ENCODE data around the gene LRRC17.

GRCh38 chr7:102944241-102944640 lies 31.4 kb downstream of the LRRC17 start:
- TF ChIP-seq CTCF (IDR thresholded peaks at IDR 0.05 in 2 of 3, conservative IDR thresholded peaks at IDR 0.05 in 1 of 3; ENCODE audit: borderline replicate concordance in 1 of 3, insufficient read depth in 1 of 3, low read depth in 2 of 3, low read length in 2 of 3) (no peak), SP1 (IDR thresholded peaks at IDR 0.05; ENCODE audit: low read depth) (no peak), EZH2phosphoT487 (IDR thresholded peaks at IDR 0.05; ENCODE audit: borderline replicate concordance) (no peak), POLR2A (IDR thresholded peaks at IDR 0.05; ENCODE audit: borderline replicate concordance, extremely low read depth, insufficient read depth, insufficient read length) (no peak), JUND (IDR thresholded peaks at IDR 0.05) (no peak), RAD21 (IDR thresholded peaks at IDR 0.05; ENCODE audit: low read depth) (no peak), EGR1 (IDR thresholded peaks at IDR 0.05; ENCODE audit: low read depth) (no peak), CEBPB (IDR thresholded peaks at IDR 0.05; ENCODE audit: low read depth) (no peak), POLR2AphosphoS5 (IDR thresholded peaks at IDR 0.05; ENCODE audit: low read depth, low read length) (no peak), EZH2 (IDR thresholded peaks at IDR 0.05) (no peak)
- TF ChIP-seq, protein P1, sequence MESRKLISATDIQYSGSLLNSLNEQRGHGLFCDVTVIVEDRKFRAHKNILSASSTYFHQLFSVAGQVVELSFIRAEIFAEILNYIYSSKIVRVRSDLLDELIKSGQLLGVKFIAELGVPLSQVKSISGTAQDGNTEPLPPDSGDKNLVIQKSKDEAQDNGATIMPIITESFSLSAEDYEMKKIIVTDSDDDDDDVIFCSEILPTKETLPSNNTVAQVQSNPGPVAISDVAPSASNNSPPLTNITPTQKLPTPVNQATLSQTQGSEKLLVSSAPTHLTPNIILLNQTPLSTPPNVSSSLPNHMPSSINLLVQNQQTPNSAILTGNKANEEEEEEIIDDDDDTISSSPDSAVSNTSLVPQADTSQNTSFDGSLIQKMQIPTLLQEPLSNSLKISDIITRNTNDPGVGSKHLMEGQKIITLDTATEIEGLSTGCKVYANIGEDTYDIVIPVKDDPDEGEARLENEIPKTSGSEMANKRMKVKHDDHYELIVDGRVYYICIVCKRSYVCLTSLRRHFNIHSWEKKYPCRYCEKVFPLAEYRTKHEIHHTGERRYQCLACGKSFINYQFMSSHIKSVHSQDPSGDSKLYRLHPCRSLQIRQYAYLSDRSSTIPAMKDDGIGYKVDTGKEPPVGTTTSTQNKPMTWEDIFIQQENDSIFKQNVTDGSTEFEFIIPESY (IDR thresholded peaks at IDR 0.05; ENCODE audit: extremely low read depth, insufficient replicate concordance, low read length) = no peak
- TF ChIP-seq, protein P2, sequence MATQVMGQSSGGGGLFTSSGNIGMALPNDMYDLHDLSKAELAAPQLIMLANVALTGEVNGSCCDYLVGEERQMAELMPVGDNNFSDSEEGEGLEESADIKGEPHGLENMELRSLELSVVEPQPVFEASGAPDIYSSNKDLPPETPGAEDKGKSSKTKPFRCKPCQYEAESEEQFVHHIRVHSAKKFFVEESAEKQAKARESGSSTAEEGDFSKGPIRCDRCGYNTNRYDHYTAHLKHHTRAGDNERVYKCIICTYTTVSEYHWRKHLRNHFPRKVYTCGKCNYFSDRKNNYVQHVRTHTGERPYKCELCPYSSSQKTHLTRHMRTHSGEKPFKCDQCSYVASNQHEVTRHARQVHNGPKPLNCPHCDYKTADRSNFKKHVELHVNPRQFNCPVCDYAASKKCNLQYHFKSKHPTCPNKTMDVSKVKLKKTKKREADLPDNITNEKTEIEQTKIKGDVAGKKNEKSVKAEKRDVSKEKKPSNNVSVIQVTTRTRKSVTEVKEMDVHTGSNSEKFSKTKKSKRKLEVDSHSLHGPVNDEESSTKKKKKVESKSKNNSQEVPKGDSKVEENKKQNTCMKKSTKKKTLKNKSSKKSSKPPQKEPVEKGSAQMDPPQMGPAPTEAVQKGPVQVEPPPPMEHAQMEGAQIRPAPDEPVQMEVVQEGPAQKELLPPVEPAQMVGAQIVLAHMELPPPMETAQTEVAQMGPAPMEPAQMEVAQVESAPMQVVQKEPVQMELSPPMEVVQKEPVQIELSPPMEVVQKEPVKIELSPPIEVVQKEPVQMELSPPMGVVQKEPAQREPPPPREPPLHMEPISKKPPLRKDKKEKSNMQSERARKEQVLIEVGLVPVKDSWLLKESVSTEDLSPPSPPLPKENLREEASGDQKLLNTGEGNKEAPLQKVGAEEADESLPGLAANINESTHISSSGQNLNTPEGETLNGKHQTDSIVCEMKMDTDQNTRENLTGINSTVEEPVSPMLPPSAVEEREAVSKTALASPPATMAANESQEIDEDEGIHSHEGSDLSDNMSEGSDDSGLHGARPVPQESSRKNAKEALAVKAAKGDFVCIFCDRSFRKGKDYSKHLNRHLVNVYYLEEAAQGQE (IDR thresholded peaks at IDR 0.05; ENCODE audit: low read depth) = no peak

Data from HCT116 (cell line).